ENCODE data around the gene ODF4.

DNA sequence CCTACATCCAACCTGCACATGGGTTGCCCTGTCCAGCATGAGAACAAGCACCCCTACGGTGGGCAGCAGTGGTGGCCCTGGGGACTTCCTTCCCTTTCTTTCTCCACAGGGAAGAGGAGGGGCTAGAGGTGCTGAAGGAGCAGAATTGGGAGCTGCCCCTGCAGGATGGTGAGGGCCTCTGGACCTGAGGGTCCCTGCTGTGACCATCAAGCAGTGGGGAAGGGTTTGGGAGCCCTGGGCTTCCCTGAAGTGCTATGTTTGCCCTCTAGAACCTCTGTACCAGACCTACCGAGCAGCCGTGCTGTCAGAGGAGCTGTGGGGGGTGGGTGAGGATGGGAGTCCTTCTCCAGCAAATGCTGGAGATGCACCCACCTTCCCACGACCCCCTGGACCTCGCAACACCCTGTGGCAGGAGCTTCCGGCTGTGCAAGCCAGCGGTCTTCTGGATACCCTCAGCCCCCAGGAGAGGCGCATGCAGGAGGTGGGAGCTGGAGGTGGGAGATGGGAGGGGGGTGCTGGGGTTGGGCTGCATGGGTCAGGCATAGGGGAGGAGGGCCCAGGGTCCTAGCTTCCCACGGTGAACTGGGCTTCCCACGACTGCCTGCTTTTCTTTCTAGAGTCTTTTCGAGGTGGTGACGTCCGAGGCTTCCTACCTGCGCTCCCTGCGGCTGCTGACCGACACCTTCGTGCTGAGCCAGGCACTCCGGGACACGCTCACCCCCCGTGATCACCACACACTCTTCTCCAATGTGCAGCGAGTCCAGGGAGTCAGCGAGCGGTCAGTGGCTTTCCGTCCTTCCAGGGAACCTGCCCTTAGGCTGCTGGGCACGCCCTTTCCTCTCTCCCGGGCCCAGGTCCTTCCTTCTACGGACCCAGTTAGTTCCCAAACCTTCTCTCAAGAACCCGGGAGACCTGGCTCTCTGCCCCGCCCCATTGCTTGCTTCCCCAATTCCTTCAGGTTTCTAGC lies 24.6 kb upstream of the ODF4 start:
- TF ChIP-seq POLR2A (IDR thresholded peaks at IDR 0.05; ENCODE audit: low read depth, low read length) = no peak
- TF ChIP-seq POLR2AphosphoS5 (IDR thresholded peaks at IDR 0.05; ENCODE audit: low read depth, low read length) = no peak
- no peak for TF ChIP-seq SPI1 (IDR thresholded peaks at IDR 0.05; ENCODE audit: low read depth, low read length)
- no peak for TF ChIP-seq TAF1 (IDR thresholded peaks at IDR 0.05; ENCODE audit: low read depth, low read length)
